Prostate gland (tissue), 2 donors: Measurements from ENCODE around the gene TRIM29. TPM values are rescaled to one million over a fixed set of nuclear protein-coding genes. Genes with fewer than 3 reads are reported as not detected.

Experiments used
- DNase-seq: peaks from one replicate; pipeline ENCODE4 v3.0.0-alpha.2; 2019; ENCODE audit warnings: low spot score
- H3K27ac ChIP-seq, 2 donors: fragments of 200-600 bp; sonication (generic); 2 replicates each; pipeline ENCODE4 v1.5.1; 2017 to 2019
- H3K27me3 ChIP-seq: fragments of 200-600 bp; sonication (generic); replicated peaks from 2 replicates; pipeline ENCODE4 v1.5.1; 2019; ENCODE audit not compliant: insufficient read depth
- H3K36me3 ChIP-seq, 2 donors: fragments of 200-600 bp; sonication (generic); 1 replicate in 1 of 2; 2 replicates in 1 of 2; pipeline versions ENCODE4 v1.5.1 to v1.8.1; 2017 to 2019
- H3K4me1 ChIP-seq: fragments of 200-600 bp; sonication (generic); replicated peaks from 2 replicates; pipeline ENCODE4 v1.5.1; 2019
- H3K4me3 ChIP-seq, 2 donors: fragments of 200-600 bp; sonication (generic); 2 replicates each; pipeline ENCODE4 v1.5.1; 2017 to 2019
- H3K9me3 ChIP-seq: fragments of 200-600 bp; sonication (generic); 2 replicates; pipeline ENCODE4 v1.5.1; 2017
- POLR2A ChIP-seq: fragments of 450-650 bp; IDR thresholded peaks from one replicate; pipeline ENCODE4 v1.6.1; 2016; ENCODE audit warnings: antibody characterized with exemption, mild to moderate bottlenecking
- POLR2AphosphoS5 ChIP-seq: sonication (generic); formaldehyde crosslinking; IDR thresholded peaks from one replicate; pipeline ENCODE4 v1.6.1; 2017; ENCODE audit warnings: antibody characterized with exemption
- WGBS: methylation state at CpG from one replicate; pipeline ENCODE4 v1.1.5; 2018; 5-methylcytosine and 5-hydroxymethylcytosine counted together
- intact Hi-C: fragments of 100-400 bp; cut with DNase I; formaldehyde crosslinking; loops from one replicate; pipeline ENCODE4 v1.14.2; 2022
- total RNA-seq, 2 donors: library from RNA; depleted of rRNA; stranded (reverse); fragments of >200 nt; gene quantifications; one replicate each; pipeline ENCODE4 v1.1.0, GENCODE V29; 2016
- TF ChIP-seq, protein P1 (sequence below), 4 experiments: fragments of 200-600 bp in 2 of 4; fragments of 450-650 bp in 2 of 4; sonication (generic) in 2 of 4; IDR thresholded peaks; 1 replicate in 3 of 4; 2 replicates in 1 of 4; pipeline ENCODE4 v1.5.1; 2016 to 2019; ENCODE audit warnings: antibody characterized with exemption in 4 of 4, mild to moderate bottlenecking in 2 of 4, moderate library complexity in 2 of 4

Gene TRIM29
- total RNA-seq, 2 donors from 2014 or later: 73.7 to 126 TPM

GRCh38 chr11:120079750-120080610, 57.9 kb downstream of the TRIM29 start:
- Histone ChIP-seq H3K4me1 (no peaks in the 10 kb centered on the region), H3K27me3 (no peaks in the 10 kb centered on the region), H3K27ac (no peak overlapping the region), H3K9me3 (no peaks in the 10 kb centered on the region), H3K36me3 (no peaks in the 10 kb centered on the region), H3K4me3 (no peak overlapping the region)
- 70% methylated on average over 18 of the region's 18 CpGs for WGBS
- no peak for DNase-seq
- intact Hi-C loops: no loop called here
- TF ChIP-seq, protein P1, sequence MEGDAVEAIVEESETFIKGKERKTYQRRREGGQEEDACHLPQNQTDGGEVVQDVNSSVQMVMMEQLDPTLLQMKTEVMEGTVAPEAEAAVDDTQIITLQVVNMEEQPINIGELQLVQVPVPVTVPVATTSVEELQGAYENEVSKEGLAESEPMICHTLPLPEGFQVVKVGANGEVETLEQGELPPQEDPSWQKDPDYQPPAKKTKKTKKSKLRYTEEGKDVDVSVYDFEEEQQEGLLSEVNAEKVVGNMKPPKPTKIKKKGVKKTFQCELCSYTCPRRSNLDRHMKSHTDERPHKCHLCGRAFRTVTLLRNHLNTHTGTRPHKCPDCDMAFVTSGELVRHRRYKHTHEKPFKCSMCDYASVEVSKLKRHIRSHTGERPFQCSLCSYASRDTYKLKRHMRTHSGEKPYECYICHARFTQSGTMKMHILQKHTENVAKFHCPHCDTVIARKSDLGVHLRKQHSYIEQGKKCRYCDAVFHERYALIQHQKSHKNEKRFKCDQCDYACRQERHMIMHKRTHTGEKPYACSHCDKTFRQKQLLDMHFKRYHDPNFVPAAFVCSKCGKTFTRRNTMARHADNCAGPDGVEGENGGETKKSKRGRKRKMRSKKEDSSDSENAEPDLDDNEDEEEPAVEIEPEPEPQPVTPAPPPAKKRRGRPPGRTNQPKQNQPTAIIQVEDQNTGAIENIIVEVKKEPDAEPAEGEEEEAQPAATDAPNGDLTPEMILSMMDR (IDR thresholded peaks at IDR 0.05): peak in 3 of 4 experiments; percentile 34 to 46 (median 41)
- TF ChIP-seq POLR2AphosphoS5: no peak
- no peak for TF ChIP-seq POLR2A

DNA sequence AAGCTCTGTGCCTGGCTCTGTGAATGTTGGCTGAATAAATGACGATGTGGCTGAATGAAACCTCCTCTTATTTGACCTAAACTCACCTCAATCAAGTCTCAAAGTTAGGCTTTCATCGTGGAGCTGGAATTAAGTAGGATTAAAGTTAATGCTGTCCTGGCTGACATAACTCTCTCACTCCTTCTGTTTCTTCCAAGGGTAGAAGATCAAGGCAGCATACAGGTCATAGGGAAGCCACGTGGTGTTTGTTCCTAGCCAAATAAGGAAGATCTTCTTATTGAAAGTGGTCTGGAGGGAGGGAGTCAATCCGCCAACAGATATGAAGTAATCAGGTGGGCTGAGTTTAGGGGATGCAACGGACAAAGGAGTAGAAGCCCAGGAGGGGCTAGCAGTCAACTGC, 59.5 kb downstream of the TRIM29 start:
- no peak overlapping the region for H3K27ac ChIP-seq
- no peak overlapping the region for H3K4me3 ChIP-seq
- intact Hi-C loops: no loop called here
- H3K27me3 ChIP-seq: no peaks in the 10 kb centered on the region
- no peaks in the 10 kb centered on the region for H3K9me3 ChIP-seq
- H3K4me1 ChIP-seq: no peaks in the 10 kb centered on the region
- 60% methylated on average over 5 of the region's 5 CpGs for WGBS
- TF ChIP-seq POLR2A (no peak), POLR2AphosphoS5 (no peak)
- H3K36me3 ChIP-seq: no peaks in the 10 kb centered on the region
- DNase-seq: no peak

GRCh38 chr11:120074076-120074475, 63.8 kb downstream of the TRIM29 start:
- DNase-seq: no peak
- Histone ChIP-seq H3K4me1 (no peaks in the 10 kb centered on the region), H3K27ac (no peak overlapping the region), H3K36me3 (no peaks in the 10 kb centered on the region), H3K27me3 (no peaks in the 10 kb centered on the region), H3K9me3 (no peaks in the 10 kb centered on the region), H3K4me3 (no peak overlapping the region)
- intact Hi-C loops: no loop called here
- TF ChIP-seq POLR2AphosphoS5: no peak
- 89% methylated on average over 3 of the region's 3 CpGs for WGBS

DNA sequence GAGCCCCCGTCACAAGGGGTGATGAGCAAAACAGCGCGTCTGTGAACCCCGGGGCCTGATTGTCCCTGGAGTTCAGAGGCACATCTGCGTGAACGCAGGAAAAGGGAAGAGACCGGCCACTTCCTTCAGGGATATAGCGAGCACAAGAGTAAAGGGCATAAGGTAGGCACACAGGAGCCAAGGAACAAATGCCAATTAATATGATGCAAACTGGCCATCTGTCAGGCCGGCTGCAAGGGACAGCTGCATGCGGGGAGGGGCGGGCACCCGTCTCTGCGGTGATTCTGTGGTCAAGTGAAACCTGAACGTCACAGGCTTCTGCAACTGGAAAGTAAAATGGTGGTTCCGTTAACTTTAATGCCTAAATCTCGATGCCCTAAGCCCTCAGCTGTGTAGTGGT, 64.7 kb downstream of the TRIM29 start:
- TF ChIP-seq, protein P1 (IDR thresholded peaks at IDR 0.05): no peak
- TF ChIP-seq POLR2AphosphoS5 (no peak), POLR2A (no peak)
- Histone ChIP-seq H3K27me3 (no peaks in the 10 kb centered on the region), H3K36me3 (no peaks in the 10 kb centered on the region), H3K4me1 (no peaks in the 10 kb centered on the region), H3K9me3 (no peaks in the 10 kb centered on the region), H3K27ac (no peak overlapping the region), H3K4me3 (no peak overlapping the region)
- intact Hi-C loops: no loop called here
- DNase-seq: no peak
- 89% methylated on average over 16 of the region's 16 CpGs for WGBS

DNA sequence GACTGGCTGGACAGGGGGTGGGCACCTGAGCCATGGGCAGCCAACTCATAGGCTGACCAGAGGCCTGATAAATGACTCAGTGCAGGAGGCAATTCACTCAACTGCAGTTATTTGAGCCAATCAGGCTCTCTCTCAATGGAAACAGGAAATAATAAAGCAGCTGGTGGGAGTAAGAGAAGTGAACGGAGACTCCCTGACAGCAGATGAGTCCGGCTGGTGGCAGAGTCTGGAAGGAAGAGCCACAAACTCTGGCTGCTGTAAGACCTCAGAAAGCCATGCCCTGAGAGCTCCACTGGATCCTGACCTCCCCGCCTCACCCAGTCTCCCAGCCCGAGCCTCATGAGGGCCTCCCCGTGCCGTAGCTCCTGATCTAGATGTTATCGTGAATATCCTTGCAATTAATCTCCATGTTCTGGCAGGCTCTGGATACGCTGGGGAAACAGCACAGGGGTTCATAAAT, 69.8 kb downstream of the TRIM29 start:
- no peak overlapping the region for H3K4me3 ChIP-seq
- intact Hi-C loops: no loop called here
- no peaks in the 10 kb centered on the region for H3K36me3 ChIP-seq
- 7% methylated on average over 8 of the region's 8 CpGs for WGBS
- no peak for DNase-seq
- H3K27me3 ChIP-seq: no peaks in the 10 kb centered on the region
- TF ChIP-seq POLR2AphosphoS5 (no peak), POLR2A (no peak)
- TF ChIP-seq, protein P1 (IDR thresholded peaks at IDR 0.05): no peak
- no peak overlapping the region for H3K27ac ChIP-seq
- H3K9me3 ChIP-seq: no peaks in the 10 kb centered on the region
- H3K4me1 ChIP-seq: no peaks in the 10 kb centered on the region
